Transverse colon (tissue), 4 donors: ENCODE measurements around the gene SEZ6L2. TPM values are rescaled to one million over a fixed set of nuclear protein-coding genes. Genes with fewer than 3 reads are reported as not detected.

ENCODE experiments used
- DNase-seq: peaks from one replicate; pipeline ENCODE4 v3.0.0-alpha.2; 2019
- H3K27ac ChIP-seq, 4 donors: fragments of 200-600 bp; sonication (generic); 2 replicates each; pipeline ENCODE4 v1.5.1; 2016 to 2018; ENCODE audit warnings: inconsistent platforms in 4 of 4
- H3K27me3 ChIP-seq: fragments of 200-600 bp; sonication (generic); 2 replicates; pipeline ENCODE4 v1.5.1; 2017; ENCODE audit warnings: inconsistent platforms
- H3K36me3 ChIP-seq, 4 donors: fragments of 200-600 bp; sonication (generic); 2 replicates each; pipeline ENCODE4 v1.5.1; 2017 to 2019; ENCODE audit warnings: inconsistent platforms in 4 of 4
- H3K4me1 ChIP-seq, 4 donors: fragments of 200-600 bp; sonication (generic); 2 replicates each; pipeline ENCODE4 v1.5.1; 2017 to 2020; ENCODE audit warnings: inconsistent platforms in 4 of 4
- H3K4me3 ChIP-seq, 4 donors: fragments of 200-600 bp; sonication (generic); 1 replicate in 1 of 4; 2 replicates in 3 of 4; pipeline versions ENCODE4 v1.5.1 to v1.6.1; 2017 to 2019; ENCODE audit warnings: inconsistent platforms in 4 of 4
- H3K9me3 ChIP-seq, 2 donors: fragments of 200-600 bp; sonication (generic); 2 replicates each; pipeline ENCODE4 v1.5.1; 2017 to 2019; ENCODE audit warnings: inconsistent platforms in 2 of 2
- EP300 ChIP-seq: sonication (generic); formaldehyde crosslinking; IDR thresholded peaks from one replicate; pipeline ENCODE4 v1.6.1; 2017; ENCODE audit warnings: antibody characterized with exemption, low read depth
- POLR2A ChIP-seq: fragments of 450-650 bp; IDR thresholded peaks from one replicate; pipeline ENCODE4 v1.6.1; 2016; ENCODE audit warnings: antibody characterized with exemption, mild to moderate bottlenecking, moderate library complexity
- POLR2AphosphoS5 ChIP-seq, 3 donors: sonication (generic); formaldehyde crosslinking; IDR thresholded peaks; one replicate each; pipeline ENCODE4 v1.6.1; 2016; ENCODE audit warnings: antibody characterized with exemption in 3 of 3
- WGBS, 2 donors: methylation state at CpG; one replicate each; pipeline ENCODE4 v1.1.5; 2018; ENCODE audit warnings: low coverage in 1 of 2; 5-methylcytosine and 5-hydroxymethylcytosine counted together
- in situ Hi-C, 4 donors: fragments of 200-750 bp; cut with MboI; loops; one replicate each; pipeline versions ENCODE4 v1.15.0 to v1.15.1; 2017; ENCODE audit warnings: low sequenced_read_pairs in 3 of 4, low pct_ligation_motif_present in 1 of 4, low pct_unique_long_range_greater_than_20kb in 1 of 4
- intact Hi-C: fragments of 100-400 bp; cut with DNase I; formaldehyde crosslinking; loops from one replicate; pipeline ENCODE4 v1.15.1; 2023; ENCODE audit warnings: low total_unique reads
- total RNA-seq, 4 donors: library from RNA; depleted of rRNA; stranded (reverse); fragments of >200 nt; gene quantifications; one replicate each; pipeline ENCODE4 v1.1.0, GENCODE V29; 2016
- TF ChIP-seq, protein P1 (sequence below), 5 experiments: fragments of 200-600 bp in 3 of 5; fragments of 450-650 bp in 2 of 5; sonication (generic) in 3 of 5; IDR thresholded peaks; 1 replicate in 2 of 5; 2 replicates in 3 of 5; pipeline ENCODE4 v1.5.1; 2016 to 2017; ENCODE audit warnings: antibody characterized with exemption in 5 of 5, inconsistent platforms in 3 of 5, mild to moderate bottlenecking in 2 of 5, moderate library complexity in 1 of 5

Gene SEZ6L2
- total RNA-seq, 4 donors from 2014 or later = 2.0 to 9.7 (median 6.3) TPM

DNA sequence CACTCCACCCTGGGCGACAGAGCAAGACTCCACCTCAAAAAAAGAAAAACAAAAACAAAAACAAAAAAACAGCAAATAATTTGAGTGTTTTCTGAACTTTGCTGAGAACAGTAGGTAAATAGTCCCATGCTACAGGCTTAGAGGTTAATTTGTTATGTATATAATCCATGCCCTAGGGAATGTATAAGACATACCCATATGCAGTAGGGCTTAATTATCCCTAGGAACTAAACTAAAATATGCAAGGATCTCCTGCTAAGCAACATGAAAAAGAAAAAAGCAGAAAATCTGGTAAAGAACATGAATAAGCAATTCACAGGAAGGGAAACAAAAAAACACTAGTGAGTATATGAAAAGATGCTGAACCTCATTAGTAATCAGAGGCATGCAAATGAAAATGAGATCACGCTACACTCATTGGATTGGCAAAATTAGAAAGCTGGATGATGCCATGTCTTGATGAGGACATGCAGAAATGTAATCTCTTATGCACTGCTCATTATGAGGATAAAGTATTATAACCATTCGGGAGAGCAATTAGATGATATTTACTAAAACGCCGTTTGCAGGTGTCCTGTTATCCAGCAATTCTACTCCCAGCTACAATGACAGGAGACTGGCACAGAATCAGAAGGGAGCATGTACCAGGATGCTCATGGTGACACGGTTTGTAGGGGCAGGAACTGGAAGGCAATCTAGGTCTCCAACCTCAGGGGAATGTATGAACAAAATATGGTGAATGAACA, 21.1 kb upstream of the SEZ6L2 start:
- H3K4me1 ChIP-seq = peaks cover 7 to 13% (median 11%) of the 10 kb centered on the region in 4 donors
- in situ Hi-C loops (no loop called here), intact Hi-C loops (no loop called here)
- H3K27me3 ChIP-seq = no peaks in the 10 kb centered on the region
- TF ChIP-seq, protein P1, sequence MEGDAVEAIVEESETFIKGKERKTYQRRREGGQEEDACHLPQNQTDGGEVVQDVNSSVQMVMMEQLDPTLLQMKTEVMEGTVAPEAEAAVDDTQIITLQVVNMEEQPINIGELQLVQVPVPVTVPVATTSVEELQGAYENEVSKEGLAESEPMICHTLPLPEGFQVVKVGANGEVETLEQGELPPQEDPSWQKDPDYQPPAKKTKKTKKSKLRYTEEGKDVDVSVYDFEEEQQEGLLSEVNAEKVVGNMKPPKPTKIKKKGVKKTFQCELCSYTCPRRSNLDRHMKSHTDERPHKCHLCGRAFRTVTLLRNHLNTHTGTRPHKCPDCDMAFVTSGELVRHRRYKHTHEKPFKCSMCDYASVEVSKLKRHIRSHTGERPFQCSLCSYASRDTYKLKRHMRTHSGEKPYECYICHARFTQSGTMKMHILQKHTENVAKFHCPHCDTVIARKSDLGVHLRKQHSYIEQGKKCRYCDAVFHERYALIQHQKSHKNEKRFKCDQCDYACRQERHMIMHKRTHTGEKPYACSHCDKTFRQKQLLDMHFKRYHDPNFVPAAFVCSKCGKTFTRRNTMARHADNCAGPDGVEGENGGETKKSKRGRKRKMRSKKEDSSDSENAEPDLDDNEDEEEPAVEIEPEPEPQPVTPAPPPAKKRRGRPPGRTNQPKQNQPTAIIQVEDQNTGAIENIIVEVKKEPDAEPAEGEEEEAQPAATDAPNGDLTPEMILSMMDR (IDR thresholded peaks at IDR 0.05) = no peak
- TF ChIP-seq POLR2AphosphoS5 (IDR thresholded peaks at IDR 0.05) = no peak
- no peak for TF ChIP-seq EP300
- no peak for TF ChIP-seq POLR2A
- H3K9me3 ChIP-seq = no peaks in the 10 kb centered on the region
- no peak overlapping the region for H3K27ac ChIP-seq
- 72 to 78% methylated on average over 6 of the region's 6 CpGs for WGBS, 2 donors
- H3K4me3 ChIP-seq = no peak overlapping the region
- no peak for DNase-seq
- peaks cover 0 to 20% (median 8%) of the 10 kb centered on the region in 4 donors for H3K36me3 ChIP-seq

DNA sequence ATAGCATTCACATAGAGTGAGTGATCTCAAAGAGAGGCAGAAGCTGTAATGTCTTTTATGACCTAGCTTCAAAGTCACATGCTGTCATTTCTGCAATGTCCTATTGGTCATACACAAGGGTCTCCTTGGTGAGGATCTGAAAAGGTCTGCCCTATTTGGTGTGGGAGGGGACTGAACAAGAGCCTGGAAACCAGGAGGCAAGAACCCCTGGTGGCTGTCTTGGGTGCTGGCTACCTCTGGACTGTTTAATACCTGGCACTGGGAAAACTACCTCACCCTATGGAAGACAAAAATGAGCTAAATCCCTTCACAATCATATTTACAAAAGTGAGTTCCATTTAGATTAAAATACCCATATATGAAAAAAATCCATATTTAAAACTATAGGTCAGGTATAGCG, 17.6 kb upstream of the SEZ6L2 start:
- Histone ChIP-seq H3K27me3 (no peaks in the 10 kb centered on the region), H3K9me3 (no peaks in the 10 kb centered on the region), H3K36me3 (peaks cover 0 to 11% (median 5%) of the 10 kb centered on the region in 4 donors), H3K4me1 (no peaks in the 10 kb centered on the region), H3K27ac (no peak overlapping the region), H3K4me3 (no peak overlapping the region)
- TF ChIP-seq EP300 = no peak
- DNase-seq = no peak
- intact Hi-C loops = no loop called here
- in situ Hi-C loops = no loop called here
- 93 to 100% methylated on average over 1 of the region's 1 CpG for WGBS, 2 donors

DNA sequence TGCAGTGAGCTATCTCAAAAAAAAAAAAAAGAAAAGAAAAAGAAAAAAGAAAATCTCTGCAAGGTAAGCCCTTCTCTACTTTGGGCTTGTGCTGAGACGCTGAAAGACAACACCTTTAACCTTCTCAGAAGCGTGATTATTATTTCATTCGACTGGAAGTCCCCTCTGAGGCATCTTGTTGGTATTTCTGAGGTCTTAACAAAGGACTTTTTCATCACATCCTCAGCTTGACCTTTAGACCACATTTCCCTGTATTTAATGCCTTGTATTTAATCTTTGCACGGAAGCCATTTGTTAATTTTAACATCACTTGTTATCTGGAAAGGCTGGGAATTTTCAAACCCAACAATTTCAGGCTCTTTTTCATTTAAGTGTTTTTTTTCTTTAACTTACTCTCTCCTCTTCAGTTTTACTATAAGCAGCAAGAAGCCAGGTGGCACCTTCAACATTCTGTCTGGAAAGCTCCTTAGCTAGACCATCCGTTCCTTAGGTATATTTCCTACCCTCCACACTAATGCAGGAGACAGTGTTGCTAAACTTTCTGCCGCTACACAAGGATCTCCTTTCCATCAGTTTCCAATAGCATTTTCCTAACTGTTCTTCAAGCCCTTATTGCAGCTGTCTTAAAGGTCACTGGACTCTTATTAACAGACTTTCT, 16.4 kb upstream of the SEZ6L2 start:
- Histone ChIP-seq H3K4me3 (no peak overlapping the region), H3K4me1 (no peaks in the 10 kb centered on the region), H3K27ac (no peak overlapping the region), H3K9me3 (no peaks in the 10 kb centered on the region), H3K36me3 (peaks cover 0 to 10% (median 0%) of the 10 kb centered on the region in 4 donors), H3K27me3 (no peaks in the 10 kb centered on the region)
- WGBS, 2 donors = 72 to 88% methylated on average over 6 of the region's 6 CpGs
- in situ Hi-C loops = no loop called here
- no peak for TF ChIP-seq EP300
- intact Hi-C loops = no loop called here
- DNase-seq = no peak

DNA sequence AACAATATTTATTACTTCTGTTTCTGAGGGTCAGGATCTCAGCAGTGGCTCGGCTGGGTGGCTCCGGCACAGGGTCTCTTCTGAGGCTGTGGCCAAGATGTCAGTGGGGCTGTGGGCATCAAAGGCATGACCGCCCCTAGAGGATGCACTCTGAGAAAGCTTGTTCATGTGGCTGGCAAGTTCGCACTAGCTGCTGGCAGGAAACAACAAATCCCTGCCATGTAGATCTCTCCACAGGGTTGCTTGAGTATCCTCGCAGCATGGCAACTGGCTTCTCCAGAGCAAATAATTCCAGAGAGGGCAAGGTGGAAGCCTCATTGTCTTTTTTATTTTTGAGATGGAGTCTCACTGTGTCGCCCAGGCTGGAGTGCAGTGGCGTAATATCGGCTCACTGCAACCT, 14.2 kb upstream of the SEZ6L2 start:
- Histone ChIP-seq H3K36me3 (no peaks in the 10 kb centered on the region), H3K9me3 (no peaks in the 10 kb centered on the region), H3K27me3 (no peaks in the 10 kb centered on the region), H3K4me3 (no peak overlapping the region), H3K4me1 (no peaks in the 10 kb centered on the region), H3K27ac (no peak overlapping the region)
- in situ Hi-C loops (no loop called here), intact Hi-C loops (no loop called here)
- TF ChIP-seq EP300 (no peak), POLR2A (no peak), POLR2AphosphoS5 (IDR thresholded peaks at IDR 0.05) (no peak)
- TF ChIP-seq, protein P1 (IDR thresholded peaks at IDR 0.05) = no peak
- DNase-seq = no peak
- WGBS, 2 donors = 96 to 100% methylated on average over 4 to 8 of the region's 8 CpGs

DNA sequence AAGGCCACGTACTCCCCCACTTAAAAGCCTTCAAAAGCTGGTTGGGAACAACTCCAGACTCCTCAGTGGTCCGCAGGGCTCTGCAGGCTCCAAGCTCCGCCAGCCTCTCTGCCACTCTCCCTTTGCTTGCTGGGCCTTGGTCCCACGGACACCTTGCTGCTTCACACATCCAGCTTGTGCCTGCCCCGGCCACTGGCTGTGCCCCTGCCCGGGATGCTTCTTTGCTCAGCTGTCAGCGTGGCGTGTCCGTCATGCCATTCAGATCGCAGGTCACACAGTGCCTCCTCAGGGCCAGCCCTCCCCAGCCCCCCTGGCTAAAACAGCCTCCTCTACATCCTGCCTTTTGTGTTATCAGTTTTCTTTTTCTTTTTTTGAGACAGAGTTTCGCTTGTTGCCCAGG, 12.7 kb upstream of the SEZ6L2 start:
- no peaks in the 10 kb centered on the region for H3K36me3 ChIP-seq
- no peaks in the 10 kb centered on the region for H3K27me3 ChIP-seq
- intact Hi-C loops (no loop called here), in situ Hi-C loops (no loop called here)
- no peak overlapping the region for H3K4me3 ChIP-seq
- TF ChIP-seq EP300 (no peak), POLR2AphosphoS5 (IDR thresholded peaks at IDR 0.05) (no peak), POLR2A (no peak)
- TF ChIP-seq, protein P1 (IDR thresholded peaks at IDR 0.05) = no peak
- no peak overlapping the region for H3K27ac ChIP-seq
- WGBS, 2 donors = 83% methylated on average over 11 of the region's 11 CpGs; no CpG with 5 or more reads in 1 of the 2 donors
- no peaks in the 10 kb centered on the region for H3K9me3 ChIP-seq
- no peaks in the 10 kb centered on the region for H3K4me1 ChIP-seq
- DNase-seq = no peak
